GM19193 (cell line): ENCODE results near the gene C11orf65.

Source experiments
- POLR2A ChIP-seq: IDR thresholded peaks from 4 replicates; pipeline ENCODE4 v1.6.1; 2011; ENCODE audit not compliant: insufficient read depth, insufficient read length; ENCODE audit errors: extremely low read depth

Gene C11orf65

DNA sequence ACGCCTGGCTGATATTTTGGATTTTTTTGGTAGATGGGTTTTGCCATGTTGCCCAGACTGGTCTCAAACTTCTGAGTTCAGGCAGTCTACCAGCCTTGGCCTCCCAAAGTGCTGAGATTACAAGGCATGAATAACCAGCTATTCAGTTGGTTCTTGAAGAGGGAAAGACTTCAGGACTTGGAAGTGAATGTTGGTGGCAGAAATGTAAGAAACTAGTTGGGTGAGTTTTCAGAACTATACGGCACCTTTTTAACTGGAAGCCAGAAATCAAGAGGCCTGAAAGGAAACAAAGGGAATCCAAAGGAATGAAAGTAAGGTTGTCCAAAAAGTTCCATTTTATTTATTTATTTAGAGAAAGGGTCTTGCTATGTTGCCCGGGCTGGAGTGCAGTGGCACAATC, 28.0 kb upstream of the C11orf65 start:
- no peak for TF ChIP-seq POLR2A

DNA sequence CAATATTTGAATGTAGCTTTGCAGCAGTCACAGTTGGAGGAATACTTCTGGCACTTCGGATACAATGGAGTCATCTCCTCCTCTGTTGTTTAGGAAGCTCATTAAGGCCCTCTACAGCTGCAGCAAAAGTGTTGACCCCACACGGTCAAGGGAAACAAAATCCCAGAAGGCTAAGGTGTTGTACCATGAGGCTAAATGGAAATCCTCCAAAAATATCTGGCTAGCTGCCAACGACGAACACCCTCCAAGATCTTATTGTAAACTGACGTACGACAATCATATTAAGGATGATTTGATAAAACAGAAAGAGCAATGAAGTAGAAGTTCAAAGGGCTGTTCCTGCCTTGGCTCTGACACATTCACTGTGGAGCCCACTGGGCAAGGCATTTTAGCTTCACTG, 26.9 kb upstream of the C11orf65 start:
- no peak for TF ChIP-seq POLR2A

DNA sequence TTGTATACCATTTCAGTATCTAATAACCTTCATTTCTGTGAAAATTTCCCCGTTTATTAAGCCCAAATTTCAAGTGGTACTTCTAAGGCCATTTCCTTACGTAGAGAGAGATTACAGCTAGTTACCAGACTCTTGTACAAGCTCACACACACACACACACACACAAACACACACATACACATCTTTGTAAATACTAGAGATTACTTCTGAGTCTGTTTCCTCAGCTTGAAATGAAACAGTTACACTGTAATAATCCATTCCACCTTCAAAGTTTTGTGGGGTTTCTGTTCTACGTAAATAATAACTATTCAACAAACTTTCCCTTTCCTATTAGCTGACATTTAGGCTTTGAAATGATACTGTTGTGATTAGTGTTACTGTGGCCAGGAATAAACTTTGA, 24.6 kb upstream of the C11orf65 start:
- no peak for TF ChIP-seq POLR2A

DNA sequence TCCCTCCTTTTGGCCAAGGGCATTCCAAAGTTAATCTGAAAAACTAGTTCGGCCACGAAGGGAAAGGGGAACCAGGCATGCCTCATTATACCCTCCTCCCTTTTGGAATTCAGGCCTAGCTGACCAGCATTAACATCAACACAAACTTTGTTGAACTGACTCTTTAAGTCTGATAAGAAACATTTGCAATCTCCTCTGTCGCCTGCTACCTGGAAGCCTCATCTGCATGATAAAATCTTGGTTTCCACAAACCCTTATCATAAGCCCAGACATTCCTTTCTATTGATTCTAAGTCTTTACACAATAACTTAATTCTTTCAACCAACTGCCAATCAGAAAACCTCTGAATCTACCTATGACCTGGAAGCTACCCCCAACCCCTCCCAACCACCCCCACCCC, 19.5 kb upstream of the C11orf65 start:
- TF ChIP-seq POLR2A = no peak

DNA sequence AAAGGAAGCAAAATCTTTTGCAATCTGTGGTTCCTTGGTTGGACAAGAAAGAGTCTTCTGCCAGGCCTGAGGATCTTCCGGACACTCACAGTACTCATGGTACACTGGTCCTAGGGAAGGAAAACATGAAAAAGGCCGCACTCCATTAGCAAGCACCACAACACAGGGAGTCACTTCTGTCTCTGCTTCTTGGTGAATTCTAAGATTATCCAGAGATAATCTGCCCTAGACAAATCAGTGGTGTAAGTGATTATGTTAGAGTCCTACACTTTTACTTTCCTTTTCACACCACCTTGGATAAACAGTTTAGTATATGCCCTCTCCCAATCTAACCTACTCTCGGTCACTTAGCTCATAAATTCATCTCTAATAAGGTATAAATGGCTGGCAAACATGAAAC, 19.0 kb upstream of the C11orf65 start:
- TF ChIP-seq POLR2A = no peak

DNA sequence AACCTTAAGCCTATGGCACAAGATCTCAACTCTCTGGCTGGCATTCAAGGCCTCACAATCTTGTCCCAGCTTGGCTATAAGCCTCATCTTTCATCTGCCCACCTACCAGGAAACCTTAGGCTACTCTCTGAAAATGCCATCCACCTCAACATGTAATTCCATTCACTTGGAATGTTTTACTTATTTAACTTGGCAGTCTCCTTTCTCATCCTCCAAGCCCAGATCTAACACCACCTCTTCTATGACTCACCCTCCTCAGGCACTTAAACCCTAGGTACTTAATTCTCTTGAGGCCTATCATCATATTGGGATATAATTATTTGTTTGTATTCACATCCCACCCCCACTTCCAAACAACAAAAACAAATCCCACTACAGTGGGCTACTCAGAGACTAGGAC, 15.8 kb upstream of the C11orf65 start:
- no peak for TF ChIP-seq POLR2A

DNA sequence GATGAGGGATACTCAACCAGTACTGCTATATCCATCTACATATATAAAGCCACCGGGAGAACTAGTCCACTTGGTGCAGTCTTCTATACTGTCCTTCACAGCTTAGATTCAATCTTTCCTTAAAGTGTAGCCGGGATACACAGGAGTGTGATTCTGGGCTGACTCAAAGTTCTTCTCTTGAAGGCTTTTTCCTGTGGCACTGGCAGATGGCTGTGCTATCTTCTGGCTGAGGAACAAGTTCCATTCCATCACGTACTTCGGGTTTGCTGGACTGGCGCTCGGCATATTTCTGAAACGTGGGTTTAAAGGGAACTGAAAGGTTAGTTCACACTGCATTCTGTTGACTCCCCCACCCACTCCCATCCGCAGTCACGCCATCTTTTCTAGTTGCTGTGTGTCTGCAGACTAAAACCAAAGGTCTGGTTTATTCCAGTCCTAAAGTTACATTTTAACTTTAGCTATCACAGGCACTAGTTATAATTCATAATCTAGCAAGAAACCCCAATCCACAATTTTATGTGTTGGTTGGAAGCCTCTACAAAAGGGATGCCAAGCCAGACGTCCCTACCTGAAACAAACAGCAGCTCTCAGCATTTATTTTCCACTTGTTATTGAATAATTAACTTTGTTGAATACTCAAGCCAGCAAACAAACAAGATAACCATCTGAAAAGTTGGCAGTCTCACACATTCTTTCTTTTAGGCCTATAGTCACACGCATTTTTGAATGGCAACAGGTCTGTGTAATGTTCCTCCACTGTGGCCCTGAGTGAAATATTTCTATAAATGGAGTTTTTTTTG, 7.5 kb upstream of the C11orf65 start:
- no peak for TF ChIP-seq POLR2A

DNA sequence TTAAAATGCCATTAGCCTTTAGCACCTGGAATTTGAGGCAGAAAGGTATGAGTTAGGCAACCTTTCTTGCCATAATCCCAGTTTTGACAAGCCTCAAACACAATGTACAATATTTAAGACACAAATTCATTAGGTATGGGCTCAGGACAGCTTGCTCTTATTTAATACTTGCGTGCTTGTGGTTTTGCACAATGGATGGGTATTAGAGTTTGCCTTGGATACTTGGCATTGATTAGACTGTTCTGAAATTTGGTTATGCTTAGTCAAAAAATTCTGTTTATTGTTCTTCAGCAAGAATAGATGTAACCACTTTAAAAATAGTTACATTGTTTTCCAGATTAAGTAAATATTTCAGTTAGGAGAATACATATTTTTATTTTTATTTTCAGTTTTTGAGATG, 5.4 kb upstream of the C11orf65 start:
- TF ChIP-seq POLR2A = no peak

DNA sequence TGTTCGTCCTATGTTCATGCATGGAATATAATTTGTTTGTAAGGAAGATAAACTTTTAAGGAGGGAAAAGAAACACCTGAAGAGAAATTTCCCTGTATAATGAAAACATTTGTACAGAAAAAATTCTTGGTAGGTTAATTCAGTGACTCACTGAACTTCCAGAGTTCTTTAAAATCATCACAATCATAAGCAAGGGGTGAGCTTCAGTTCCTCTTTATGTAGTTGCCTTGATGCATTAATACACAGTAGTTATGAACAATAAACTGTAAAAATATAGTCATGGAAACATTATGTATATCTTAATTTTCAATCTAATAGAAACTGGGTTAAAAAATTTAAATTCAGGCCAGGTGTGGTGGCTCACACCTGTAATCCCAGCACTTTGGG, 1.1 kb upstream of the C11orf65 start:
- TF ChIP-seq POLR2A = no peak

DNA sequence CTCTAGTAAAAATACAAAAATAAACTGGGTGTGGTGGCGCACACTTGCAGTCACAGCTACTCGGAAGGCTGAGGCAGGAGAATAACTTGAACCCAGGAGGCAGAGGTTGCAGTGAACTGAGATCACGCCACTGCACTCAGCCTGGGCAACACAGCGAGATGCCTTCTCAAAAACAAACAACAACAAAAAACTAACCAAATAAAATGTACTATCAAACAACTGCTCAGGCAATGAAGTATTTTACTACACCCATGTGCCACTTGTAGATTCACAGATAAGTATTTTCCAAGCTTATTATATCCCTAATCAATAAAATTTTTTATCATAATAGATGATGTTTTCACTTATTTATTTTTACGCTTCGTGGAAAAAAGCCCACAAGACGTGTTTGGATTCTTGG, 924 bp downstream of the C11orf65 start:
- TF ChIP-seq POLR2A = no peak

DNA sequence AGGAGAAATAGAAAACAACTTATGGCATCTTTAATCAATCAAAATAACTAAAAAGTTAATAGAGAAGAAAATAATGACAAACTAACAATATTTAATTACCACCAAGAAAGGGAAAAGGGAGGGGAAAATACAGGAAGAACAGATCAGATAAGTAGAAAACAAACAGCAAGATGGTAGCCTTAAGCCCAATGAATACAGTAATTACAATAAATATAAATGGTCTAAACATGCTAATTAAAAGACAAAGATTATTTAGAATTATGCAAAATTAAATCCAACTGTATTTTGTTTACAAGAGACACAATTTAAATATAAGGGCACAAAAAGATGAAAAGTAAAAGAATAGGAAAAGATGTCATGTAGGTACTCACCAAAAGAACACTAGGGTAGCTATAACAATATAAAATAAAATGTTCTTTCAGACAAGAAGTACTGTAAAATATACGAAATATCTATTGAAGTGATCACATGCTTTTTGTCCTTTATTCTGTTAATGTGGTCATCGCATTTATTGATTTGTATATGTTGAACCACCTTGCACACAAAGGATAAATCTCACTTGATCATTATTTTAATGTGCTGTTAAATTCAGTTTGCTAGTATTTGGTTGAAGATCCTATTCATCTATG, 14.0 kb downstream of the C11orf65 start:
- no peak for TF ChIP-seq POLR2A

DNA sequence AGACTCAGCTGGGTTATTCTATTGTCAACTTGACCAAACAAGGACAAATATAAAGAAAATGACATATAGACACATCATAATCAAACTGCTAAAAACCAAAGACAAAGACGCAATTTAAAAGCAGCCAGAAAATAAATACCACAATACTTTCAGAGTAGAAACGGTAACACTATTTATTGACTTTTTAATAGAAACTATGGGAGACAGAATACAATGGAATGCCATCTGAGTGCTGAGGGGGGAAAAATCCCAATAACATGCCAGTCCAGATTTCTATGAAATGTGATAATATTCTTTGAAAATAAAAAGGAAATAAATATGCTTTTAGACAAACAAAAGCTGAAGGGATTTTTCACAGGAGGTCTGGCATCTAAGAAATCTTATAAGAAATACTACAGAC, 30.7 kb downstream of the C11orf65 start:
- no peak for TF ChIP-seq POLR2A

DNA sequence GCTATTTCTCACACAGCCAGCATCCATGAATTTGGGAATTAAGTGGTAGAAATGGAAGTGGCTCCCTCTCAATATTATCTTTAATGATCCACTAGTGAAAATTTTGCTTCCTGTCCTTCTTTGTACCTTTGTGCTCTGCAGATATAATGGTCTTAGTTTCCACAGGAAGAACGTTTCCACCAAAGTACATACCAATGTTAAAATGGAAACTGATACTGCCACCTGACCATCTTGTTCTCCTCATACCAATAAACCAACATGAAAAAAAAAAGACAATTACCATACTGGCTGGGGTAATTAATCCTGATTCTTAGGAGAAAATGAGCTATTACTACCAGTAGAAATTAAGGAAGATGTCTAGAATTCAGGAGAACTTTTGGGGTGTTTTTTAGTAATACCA, 32.3 kb downstream of the C11orf65 start:
- TF ChIP-seq POLR2A = no peak

DNA sequence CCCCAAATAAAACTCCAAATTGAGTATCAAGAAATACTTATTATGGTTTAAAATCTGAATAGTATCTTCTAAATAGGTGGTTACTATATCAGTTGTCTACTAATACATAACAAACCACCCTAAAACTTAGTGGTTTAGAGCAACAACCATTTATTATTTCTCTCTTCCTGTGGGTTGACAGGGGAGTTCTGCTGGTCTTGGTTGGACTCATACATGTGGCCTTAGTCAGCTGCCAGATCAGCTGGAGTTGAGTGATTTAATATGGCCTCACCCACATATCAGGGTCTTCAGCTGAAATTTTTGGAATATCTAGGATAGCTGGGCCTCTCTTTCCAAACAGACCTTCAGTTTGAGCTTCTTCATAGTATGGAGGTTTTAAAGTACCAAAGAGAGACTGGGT, 34.5 kb downstream of the C11orf65 start:
- TF ChIP-seq POLR2A = no peak

DNA sequence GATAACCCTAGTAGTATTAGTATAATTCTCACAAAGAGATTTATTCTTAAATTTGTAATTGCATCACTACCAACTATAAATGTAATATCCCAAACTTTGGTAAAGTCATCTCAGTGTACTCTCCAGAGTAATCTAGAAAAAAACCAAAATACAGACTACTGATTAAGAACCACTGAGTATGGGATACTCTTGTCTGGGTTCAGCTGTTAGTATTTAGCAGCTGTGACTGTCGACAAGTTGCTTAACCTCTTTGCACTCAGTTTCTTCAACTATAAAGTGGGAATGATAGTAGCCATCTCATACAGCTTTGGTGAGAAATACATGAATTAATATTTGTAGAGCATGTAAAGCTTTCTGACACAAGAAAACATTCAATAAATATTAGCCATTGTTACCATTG, 35.3 kb downstream of the C11orf65 start:
- no peak for TF ChIP-seq POLR2A

DNA sequence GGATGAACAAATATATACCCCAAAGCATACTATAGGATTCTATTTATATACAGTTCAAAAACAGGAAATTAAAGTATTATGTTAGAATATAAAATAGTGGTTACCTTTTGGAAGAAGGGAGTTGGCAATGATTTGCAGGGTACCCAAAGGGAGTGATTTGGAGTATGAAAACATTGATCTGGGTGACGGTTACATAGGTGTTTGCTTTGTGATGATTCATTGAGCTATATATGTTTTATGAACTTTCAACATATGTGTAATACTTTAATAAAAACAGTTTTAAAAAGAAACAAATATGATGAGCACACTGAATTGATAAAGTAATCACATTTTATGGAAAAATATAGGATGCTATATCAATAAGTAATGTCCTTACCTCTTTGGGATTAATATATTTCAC, 36.0 kb downstream of the C11orf65 start:
- no peak for TF ChIP-seq POLR2A
